T-helper 2 cell (primary cell): ENCODE measurements around the gene SEC31B.

Experiments
- DNase-seq, 5 experiments: peaks; one replicate each; pipeline versions ENCODE4 v3.0.0 to v3.0.0-alpha.2; 2012 to 2022

Gene SEC31B

DNA sequence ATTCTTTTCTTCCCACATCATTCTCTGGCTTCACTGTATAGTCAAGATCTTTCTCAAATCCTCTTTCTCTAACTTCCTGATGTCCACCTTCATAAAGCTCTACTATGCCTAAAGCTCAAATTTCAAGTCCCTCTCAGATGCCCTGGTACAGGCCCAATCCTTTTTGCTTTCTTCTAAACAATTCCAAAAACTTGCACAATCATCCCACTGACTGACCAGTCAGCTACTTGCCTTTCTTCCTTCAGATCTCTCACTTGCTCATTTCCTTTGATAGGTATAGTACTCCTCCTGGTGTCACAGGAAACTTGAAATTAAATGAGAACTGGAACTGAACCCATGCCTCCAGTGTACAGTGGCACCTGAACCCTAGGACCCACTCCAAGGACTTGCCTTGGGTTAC lies 18.2 kb downstream of the SEC31B start:
- no peak for DNase-seq

DNA sequence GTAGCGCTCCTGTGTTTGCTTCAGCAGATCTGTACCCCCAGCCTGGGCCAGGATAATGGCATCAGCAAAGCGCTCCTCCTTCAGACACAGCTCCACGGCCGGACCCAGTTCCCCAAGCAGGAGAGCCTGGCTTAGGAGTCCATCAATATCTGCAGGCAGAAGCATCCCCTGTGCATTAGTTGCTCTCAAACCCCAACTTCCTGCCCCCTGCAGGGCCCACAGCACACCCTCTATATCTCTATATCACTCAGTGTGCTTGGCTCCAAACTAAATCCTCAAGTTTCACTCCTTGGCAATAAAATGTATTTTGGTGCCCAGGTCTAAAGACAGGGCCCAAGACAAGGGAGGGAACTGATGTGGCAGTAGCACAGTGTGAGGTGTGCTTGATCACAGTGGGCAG lies 21.6 kb downstream of the SEC31B start:
- peak in 1 of 5 experiments; percentile 74 for DNase-seq

DNA sequence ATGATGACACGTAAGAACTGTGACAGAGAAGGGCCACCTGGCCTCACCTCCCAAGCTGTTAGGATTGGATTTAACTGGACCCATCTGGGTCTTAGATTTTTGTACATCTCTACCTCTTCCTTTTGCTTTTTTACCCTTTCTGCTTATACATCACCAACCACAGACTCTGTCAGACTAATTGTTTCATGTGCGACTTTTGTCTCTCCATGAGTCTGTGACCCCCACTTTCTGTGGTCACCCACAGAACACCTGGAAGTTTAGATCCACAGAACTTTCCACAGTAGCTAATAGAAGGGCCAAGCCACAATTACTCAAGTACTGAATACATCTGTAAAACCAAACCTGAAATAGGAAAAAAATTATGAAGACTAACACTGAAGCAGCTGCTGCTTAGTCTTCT lies 23.1 kb downstream of the SEC31B start:
- peak in 1 of 5 experiments; percentile 26 for DNase-seq

DNA sequence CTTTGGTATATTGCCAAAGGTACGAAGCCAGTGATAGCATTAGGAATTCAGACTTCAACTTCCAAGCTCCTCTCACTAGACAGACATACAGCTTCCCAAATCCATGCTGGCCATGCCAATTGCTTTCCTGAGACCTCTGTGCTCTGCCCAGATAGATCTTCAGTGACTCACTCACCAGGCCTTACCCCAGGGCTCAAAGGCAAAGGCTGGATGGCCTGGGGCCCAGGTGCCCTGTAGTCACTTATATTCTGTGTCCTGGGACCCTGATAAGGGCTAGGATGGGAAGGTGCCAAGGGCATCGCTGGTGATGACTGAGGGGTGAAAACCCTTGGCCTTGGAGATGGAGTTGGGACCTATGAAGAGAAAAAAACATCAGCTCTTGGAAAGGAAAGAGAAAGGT lies 29.1 kb downstream of the SEC31B start:
- no peak for DNase-seq

DNA sequence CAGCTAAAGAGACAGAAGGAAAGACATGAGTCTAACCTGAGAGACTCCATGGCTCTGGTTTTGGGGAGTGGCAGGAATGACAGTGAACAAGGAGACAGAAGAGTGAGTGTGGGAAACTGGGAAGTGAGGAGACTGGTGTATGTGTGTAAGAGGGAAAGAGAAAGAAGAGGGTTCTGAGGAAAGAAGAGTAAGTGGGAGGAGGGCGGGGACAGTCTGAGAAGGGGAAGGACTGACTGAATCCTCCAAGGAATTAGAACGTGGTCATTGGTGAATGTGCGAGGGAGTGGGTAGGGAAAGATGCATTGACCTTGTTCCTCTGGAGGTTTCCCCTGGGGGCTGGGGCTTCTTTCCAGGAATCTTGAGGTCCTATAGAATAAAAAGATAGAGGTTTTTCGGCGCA lies 30.3 kb downstream of the SEC31B start:
- no peak for DNase-seq

DNA sequence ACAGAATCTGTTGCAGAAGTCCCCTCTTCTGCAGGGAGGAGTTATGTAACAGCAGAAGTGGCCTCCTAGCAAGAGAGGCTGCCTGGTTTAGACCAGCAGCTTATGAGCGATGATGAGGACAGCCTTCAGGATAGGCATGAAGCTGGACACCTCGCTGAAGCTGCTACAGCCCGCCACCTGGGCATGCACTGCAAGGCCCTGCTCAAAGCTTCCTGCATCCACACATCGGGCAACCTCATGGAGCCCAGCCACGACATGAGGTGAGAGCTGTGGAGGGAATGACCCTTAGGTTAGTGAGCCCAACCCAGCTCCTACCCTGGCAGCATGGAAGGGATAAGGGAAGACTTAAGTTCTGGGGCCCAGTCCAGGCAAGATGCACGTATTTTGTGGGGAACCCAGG lies 32.1 kb downstream of the SEC31B start:
- no peak for DNase-seq

DNA sequence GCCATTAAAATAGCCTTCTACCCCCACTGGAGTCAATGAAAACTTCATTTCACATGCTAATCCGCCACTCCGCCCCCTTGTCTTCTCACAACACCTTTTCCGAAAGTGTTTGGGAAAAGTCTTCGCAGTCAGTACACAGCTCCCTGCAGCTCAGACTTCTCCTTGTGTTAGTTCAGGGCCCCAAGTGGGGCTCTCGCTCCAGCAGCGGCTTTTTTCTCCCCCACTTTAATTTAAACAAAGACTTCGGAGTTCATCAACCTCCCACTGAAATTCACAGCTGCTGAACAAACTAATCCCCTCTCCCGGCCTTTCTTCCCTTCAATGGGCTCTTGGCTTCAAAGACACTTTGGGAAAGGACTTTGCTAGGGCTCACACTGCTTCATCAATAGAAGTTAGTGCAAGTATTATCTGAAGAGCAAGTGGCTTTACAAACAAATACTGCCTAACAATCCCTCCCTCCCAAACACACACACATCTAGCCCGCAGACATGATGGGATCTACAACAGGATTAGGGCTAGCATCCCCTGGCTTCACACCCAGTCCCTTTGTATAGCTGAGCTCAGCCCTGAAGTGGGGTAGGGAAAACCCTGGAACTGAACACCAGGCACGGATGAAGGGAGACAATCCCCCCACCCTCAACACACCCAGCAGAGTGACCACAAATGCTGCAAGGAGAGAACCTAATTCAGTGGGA lies 33.7 kb downstream of the SEC31B start:
- DNase-seq: no peak

DNA sequence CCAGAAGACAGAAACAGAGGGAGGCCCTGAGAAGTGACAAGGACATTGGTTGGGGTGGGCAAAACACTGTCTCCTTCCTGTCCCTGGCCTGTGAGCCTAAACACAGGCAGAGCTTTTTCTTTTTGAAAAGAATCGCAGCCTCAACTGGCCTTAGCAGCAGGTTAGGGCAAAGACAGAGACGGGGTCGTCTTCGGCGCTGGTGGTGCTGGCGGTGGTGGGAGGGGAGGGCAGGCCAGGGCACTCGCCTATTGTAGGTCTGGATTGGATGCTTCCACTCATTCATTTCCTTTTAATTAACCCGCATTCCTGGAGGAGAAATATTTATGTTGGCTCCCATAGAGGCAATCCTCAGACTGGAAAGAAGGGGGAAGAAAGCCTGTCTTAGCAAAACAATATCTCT lies 34.3 kb downstream of the SEC31B start:
- DNase-seq: no peak

DNA sequence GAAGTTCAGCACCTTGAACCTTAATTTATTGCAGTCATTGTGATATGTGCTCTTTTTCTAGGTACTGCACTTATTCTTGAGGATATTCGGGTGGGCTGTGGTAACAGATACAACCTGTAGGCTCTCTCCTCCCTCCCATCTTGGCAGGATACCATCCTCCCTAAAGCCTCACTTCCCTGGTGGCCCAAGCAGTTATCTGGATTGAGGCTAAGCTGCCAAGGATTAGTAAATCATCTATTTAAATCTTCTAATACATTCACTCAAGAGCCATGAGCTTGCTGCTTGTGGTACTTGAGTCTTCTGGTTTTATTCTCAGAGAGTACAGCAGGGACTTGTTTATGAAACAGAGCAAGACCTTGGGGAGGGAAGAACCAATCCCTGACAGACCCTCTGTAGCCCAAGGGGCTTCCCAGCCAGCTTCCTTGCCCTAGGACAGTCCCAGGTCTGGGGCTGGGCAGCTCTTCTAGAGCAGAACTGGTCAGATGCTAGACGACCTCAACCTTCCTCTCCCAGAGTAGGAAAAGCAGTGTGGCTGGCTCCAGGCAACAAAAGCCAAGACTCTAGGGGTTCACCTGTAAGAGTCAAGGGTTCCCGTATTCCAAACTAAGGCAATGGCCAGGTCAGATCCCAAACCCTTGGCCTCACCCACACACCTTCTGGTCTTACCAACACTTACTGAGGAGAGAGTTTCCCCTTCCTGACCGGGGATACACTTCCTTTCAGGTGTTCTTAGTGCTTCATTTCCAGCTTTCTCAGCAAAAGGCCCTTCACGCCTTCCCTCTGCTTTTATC lies 35.6 kb downstream of the SEC31B start:
- DNase-seq: no peak

DNA sequence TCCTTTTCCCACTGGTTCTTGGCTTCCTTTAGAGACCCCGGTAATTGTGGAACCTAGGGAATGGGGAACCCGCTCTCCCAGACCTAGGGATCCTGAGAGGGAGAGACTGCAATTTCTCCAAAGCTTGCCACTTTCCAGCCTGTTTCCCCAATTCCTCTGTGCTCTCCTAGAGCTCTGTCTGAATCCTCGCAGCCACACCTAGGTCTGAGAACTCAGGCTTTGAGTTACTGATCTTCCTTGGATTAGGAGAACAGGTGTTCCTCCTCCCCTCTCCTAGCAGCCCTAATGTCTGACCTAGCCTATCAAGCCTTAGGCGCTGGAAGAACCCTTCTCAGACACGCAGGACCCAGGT lies 36.9 kb downstream of the SEC31B start:
- DNase-seq: no peak

DNA sequence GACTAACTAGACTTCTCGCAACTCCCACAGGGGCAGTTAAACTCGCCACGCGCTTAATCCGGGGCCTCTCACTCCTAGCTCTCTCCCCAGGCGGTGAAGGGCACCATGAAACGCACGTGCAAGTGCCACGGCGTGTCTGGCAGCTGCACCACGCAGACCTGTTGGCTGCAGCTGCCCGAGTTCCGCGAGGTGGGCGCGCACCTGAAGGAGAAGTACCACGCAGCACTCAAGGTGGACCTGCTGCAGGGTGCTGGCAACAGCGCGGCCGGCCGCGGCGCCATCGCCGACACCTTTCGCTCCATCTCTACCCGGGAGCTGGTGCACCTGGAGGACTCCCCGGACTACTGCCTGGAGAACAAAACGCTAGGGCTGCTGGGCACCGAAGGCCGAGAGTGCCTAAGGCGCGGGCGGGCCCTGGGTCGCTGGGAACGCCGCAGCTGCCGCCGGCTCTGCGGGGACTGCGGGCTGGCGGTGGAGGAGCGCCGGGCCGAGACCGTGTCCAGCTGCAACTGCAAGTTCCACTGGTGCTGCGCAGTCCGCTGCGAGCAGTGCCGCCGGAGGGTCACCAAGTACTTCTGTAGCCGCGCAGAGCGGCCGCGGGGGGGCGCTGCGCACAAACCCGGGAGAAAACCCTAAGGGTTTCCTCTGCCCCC lies 37.4 kb downstream of the SEC31B start:
- peak; percentile 43 to 82 (median 52) for DNase-seq

DNA sequence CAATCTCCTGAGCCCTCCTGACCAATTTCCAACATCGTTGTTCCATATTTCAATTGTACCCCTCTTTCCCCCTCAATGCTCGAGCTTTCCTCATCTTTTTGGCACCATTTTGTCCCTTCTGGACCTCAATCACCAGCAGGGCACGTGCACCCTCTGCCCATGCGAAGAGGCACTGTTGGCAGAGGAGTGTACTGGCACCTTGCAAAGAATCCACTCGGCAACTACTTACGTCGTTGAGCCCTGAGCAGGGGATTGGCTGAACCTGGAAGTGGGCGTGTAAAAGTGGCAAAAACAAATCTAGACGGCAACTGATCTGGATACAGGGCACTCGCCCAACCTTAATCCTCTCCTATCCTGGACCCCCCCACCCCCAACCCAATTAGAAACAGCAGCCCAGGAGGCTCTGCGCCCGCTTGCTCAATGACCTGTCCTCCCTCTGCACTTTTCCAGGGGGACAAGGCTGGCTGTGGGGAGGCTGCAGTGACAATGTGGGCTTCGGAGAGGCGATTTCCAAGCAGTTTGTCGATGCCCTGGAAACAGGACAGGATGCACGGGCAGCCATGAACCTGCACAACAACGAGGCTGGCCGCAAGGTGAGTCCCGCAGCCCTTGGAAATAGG lies 38.1 kb downstream of the SEC31B start:
- peak; percentile 61 to 90 (median 82) for DNase-seq

DNA sequence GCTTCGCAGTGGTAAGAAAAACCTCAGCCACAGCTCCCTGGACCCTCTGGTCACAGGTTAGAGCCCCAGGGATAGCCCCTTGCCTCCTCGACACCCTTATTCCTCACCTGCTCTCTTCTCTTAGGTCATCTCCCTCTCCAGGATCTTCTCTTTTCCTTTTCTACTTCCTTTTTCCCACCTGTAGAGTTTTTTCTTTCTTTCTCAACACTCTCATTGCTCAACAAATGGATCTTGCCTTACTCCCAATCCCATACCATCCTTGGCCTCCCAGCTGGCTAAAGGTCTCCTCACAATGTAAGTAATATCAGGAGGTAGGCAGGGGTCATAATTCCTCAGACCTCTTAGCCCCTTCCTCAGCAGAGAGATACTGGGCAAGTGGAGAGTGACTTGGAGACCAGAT lies 39.7 kb downstream of the SEC31B start:
- DNase-seq: no peak

DNA sequence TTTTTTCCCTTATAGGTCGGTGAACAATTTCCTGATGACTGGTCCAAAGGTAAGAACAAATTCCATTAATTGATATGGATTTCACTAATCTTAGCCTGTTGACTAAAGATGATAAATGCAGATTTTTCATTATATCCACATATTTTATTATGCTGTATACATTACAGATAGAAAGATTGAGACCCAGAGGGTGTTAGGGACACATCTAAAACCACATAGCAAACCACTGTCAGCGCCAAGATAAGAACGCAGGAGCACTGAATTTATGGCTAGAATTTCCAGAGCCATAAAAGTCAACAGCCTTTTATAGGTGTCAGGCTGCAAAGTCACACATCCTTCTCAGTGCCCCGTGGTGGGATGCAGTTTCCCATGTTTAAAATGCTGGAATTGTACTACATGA lies 40.6 kb downstream of the SEC31B start:
- DNase-seq: no peak

DNA sequence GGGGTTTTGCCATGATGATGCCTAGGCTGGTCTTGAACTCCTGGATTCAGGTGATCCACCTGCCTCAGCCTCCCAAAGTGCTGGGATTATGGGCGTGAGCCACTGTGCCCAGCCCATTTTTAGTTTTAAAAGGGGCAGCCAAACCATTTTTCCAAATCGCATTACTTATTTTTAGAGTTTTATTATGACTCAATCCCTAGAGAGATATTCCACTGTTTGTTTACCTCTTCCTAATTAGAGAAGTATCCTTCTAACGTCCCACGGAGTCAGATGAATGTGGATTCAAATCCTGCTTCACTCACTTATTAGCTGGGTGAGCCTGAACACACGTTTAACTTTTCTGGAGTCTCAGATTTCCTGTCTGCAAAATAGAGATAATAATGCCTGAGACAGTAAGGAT lies 41.7 kb downstream of the SEC31B start:
- no peak for DNase-seq

DNA sequence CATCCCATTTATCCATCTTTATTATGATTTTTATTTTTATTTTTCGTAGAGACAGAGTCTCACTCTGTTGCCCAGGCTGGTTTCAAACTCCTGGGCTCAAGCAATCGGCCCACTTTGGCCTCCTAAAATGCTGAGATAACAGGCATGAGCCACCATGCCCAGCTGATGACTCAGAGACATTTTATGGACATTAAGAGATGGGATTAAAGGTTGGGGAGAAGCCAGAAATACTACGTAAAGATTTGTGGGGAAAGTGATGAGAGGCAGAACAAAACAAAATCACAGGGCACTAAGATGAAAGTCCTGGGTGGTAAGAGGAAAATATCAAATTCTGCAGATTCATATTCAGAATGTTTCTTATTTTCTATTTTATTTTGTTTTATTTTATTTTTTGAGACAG lies 49.3 kb downstream of the SEC31B start:
- DNase-seq: no peak

DNA sequence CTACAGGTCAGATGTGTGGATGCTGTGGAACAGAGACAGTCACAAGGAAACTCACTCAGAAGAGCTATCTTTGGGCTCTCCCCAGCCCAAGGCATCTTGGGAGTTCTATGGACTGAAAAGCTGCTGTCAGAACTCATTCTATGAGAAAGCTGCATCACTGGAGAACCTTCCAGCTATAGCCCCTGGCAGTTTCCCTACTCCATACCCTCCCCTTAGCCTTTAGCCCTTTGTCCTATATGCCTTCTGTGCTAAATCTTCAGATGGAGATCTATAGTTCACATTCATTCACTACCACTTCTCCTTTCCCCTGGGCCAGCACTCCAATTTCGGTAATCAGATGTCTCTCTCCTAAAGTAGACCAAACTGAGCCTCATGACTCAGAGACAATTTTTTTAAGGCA lies 49.9 kb downstream of the SEC31B start:
- DNase-seq: no peak

DNA sequence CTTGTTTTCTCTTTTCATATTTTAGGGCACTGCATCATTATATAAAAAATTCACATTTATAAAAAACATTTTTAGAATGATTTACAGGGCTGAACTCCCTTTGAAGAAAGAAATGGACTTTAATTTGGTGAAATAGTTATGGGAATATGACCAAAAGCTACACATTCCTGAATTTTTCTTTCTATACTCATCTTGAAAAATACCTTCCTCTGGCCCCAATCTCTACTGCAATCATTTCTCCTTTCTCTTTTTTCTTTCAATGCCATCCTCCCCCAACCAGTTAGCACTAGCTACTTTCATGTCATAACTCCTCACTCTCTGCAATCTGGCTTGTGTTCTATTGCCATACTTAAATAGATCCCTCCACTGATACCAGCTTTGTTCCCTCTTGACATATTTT lies 50.7 kb downstream of the SEC31B start:
- no peak for DNase-seq

DNA sequence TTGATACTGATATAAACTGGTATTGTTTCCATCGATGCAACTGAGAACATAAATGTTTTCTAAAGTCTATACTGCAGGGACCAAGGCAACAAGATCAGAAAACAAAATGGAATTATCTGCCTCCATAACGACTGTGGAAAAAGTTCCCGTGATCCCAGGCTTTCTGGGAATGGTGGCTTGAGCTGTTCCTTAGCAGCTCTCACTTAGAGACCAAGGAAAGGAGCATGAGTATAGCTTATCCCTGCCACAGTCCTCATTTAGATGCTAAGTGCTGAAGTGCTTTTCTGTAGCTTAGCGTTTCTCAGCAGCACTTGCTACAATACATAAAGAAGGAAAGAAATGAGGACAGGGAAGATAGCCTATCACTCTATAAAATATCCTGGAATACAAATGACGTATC lies 51.3 kb downstream of the SEC31B start:
- DNase-seq: no peak

DNA sequence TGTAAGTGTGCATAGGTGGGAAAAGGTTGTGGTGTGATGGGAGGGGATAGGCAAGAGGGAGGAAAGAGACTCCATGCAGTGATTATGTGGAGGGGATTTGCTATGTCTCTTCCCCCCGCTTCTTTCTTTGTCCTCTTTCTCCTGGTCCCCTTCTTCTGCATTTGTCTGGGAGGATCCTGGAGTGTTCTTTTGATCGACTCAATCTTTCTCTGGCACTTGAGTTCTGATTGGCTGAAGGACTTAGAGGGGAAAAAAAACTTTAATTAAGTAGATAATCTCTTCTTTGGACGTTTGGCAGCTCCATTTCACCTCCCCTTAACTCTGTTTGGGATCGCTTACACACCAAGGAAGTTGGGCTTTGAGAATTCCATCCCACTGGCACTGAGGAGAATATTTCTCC lies 57.0 kb downstream of the SEC31B start, which contains the start of gene WNT8B:
Gene WNT8B, plus strand, starts transcription at position 301 of the 400 bp plus-strand sequence. CDS start 160 bp downstream, outside the sequence.
- no peak for DNase-seq

DNA sequence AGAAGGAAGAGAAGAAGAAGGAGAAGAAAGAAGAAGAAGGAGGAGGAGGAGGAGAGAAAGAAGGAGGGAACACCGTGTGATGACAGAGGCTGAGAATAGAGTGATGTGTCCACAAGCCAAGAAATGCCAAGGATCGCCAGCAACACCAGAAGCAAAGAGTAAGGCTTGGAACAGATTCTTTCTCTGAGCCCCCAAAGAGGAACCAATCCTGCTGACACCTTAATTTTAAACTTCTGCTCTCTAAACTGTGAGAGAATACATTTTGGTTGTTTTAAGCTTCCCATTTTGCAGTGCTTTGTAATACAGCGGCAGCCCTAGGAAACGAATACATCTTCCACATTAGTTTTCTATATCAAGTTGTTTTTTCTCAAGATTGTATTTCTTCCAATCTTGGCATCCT lies 70.7 kb downstream of the SEC31B start:
- no peak for DNase-seq

DNA sequence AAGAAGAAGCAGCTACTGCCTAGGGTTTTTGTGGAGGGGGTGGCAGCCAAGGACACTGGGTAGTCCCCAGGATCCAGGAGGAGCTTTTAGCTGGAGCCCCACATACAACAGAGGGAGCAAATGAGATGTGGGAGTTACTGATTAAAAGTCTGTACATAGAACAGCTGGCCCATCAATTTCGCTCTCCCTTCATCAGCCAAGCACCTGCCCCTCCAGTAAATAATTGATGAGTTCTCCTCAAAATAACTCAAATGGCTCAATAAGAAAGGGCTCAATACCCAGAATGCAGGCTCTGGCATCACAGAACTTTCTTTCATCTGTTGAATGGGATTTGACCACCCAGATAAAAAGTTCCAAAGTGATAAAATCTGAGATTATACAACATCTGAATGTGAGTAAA lies 72.0 kb downstream of the SEC31B start:
- no peak for DNase-seq

DNA sequence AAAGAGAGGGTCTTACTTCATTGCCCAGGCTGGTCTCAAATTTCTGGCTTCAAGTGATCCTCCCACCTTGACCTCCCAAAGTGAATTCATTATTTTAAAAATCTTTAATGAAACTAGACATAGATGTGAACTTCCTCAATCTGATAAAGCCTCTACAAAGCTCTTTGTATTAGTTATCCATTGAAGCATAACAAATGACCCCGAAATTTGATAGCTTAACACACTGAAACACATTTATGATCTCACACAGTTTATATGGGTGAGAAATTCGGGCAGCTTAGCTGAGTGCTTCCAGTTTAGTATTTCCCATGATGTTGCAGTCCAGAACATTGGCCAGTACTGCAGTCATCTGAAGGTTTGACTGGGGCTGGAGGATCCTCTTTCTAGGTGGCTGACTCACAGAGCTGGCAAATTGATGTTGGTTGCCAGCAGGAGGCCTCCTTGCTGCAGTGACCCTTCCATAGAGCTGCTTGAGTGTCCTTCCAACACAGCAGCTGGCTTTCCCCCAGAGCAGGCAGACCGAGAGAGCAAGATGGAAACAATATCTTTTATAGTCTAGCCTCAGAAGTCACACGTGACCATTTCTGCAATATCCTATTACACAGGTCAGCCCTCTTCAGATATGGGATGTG lies 73.4 kb downstream of the SEC31B start:
- DNase-seq: no peak
